OCI-M2 (cell line): ENCODE data around the gene MAPT.

Experiments used
- DNase-seq: peaks from one replicate; lab custom pipeline; 2025; ENCODE audit not compliant: unreplicated experiment; lab: John Stamatoyannopoulos, UW

MAPT gene

DNA sequence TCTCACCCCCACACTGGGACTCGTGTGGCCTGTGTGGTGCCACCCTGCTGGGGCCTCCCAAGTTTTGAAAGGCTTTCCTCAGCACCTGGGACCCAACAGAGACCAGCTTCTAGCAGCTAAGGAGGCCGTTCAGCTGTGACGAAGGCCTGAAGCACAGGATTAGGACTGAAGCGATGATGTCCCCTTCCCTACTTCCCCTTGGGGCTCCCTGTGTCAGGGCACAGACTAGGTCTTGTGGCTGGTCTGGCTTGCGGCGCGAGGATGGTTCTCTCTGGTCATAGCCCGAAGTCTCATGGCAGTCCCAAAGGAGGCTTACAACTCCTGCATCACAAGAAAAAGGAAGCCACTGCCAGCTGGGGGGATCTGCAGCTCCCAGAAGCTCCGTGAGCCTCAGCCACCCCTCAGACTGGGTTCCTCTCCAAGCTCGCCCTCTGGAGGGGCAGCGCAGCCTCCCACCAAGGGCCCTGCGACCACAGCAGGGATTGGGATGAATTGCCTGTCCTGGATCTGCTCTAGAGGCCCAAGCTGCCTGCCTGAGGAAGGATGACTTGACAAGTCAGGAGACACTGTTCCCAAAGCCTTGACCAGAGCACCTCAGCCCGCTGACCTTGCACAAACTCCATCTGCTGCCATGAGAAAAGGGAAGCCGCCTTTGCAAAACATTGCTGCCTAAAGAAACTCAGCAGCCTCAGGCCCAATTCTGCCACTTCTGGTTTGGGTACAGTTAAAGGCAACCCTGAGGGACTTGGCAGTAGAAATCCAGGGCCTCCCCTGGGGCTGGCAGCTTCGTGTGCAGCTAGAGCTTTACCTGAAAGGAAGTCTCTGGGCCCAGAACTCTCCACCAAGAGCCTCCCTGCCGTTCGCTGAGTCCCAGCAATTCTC, 132.1 kb downstream of the MAPT start:
- no peak for DNase-seq

DNA sequence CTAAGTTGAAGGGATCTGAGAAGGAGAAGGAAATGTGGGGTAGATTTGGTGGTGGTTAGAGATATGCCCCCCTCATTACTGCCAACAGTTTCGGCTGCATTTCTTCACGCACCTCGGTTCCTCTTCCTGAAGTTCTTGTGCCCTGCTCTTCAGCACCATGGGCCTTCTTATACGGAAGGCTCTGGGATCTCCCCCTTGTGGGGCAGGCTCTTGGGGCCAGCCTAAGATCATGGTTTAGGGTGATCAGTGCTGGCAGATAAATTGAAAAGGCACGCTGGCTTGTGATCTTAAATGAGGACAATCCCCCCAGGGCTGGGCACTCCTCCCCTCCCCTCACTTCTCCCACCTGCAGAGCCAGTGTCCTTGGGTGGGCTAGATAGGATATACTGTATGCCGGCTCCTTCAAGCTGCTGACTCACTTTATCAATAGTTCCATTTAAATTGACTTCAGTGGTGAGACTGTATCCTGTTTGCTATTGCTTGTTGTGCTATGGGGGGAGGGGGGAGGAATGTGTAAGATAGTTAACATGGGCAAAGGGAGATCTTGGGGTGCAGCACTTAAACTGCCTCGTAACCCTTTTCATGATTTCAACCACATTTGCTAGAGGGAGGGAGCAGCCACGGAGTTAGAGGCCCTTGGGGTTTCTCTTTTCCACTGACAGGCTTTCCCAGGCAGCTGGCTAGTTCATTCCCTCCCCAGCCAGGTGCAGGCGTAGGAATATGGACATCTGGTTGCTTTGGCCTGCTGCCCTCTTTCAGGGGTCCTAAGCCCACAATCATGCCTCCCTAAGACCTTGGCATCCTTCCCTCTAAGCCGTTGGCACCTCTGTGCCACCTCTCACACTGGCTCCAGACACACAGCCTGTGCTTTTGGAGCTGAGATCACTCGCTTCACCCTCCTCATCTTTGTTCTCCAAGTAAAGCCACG, 133.0 kb downstream of the MAPT start:
- no peak for DNase-seq

DNA sequence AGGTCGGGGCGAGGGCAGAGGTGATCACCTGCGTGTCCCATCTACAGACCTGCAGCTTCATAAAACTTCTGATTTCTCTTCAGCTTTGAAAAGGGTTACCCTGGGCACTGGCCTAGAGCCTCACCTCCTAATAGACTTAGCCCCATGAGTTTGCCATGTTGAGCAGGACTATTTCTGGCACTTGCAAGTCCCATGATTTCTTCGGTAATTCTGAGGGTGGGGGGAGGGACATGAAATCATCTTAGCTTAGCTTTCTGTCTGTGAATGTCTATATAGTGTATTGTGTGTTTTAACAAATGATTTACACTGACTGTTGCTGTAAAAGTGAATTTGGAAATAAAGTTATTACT, 133.6 kb downstream of the MAPT start:
- DNase-seq: no peak

DNA sequence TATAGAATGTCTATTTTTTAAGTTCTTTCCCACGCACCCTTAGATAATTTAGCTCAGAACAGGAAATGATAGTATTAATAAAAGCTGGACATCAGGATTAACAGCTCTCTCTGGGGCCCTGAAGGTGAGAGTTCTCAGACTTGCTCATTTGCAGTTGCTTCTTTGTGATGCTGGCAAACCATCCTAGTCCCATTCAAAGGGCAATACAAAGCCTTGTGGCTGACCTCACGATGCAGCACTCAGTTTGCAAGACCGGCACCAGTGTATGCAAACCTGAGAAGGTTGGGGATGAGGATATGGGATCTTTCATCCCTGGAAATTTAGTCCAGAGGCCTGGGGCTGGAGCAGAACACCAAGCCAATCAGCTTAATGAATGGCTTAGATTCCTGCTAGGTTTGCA, 134.0 kb downstream of the MAPT start:
- DNase-seq: no peak

DNA sequence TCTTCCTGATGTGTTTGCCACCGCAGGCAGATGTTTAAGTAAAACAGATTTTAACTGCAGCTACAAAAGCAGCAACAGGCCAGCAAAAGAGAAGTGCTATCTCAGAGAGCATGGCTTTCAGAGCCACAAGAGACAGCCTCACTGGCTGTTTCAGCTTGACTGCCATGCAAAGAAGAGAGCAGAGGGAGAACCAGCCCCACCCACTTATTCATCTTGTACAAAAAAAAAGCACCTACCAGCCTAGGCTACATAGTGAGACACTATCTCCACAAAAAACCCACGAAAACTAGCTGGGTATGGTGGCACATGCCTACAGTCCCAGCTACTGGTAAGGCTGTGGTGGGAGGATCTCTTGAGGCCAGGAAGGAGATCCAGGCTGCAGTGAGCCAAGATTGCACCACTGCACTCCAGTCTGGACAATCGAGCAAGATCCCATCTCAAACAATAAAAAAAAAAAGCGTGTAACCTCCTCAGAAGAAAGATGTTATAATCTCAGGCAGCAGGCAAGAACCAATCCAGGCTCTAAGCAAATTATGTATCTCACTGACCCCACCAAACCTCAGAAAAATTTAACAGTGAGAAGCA, 134.7 kb downstream of the MAPT start:
- DNase-seq: no peak

DNA sequence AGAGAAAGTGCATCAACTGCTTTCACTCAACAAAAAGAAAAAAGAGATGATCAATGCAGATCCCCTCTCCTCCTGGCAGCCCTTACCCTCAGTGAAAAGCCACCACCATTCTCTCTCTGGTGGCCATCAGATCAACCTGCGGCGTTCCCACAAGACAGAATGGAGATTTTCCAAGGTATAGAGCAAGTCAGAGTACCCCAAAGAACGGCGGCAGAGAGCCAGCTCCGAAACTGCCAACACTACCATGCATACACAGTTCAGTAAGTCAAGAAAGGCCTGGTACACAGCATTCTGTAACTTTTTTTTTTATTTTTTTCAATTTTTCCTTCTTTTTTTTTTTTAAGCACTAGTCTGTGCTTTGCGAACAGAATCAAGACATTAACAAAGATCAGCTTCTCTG, 135.3 kb downstream of the MAPT start:
- no peak for DNase-seq

DNA sequence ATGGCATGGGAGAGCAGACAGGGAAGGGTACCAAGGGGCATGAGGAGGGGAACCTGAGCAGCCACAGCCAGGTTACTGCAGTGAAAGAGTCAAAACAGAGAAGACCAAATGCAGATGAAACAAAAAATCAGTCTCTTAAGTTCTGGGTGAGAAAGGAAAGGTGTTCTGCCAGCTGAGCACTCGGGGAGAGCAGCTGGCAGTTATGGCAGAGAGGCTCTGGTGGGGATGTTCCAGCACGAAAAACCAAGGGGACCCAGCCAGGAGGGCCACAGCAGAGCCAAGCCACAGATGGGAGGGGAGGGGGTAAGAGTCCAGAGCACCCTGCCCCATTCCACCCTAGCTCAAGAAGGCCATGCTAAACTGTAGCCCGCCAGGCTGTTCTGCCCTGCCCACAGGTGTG, 136.4 kb downstream of the MAPT start:
- DNase-seq: no peak

DNA sequence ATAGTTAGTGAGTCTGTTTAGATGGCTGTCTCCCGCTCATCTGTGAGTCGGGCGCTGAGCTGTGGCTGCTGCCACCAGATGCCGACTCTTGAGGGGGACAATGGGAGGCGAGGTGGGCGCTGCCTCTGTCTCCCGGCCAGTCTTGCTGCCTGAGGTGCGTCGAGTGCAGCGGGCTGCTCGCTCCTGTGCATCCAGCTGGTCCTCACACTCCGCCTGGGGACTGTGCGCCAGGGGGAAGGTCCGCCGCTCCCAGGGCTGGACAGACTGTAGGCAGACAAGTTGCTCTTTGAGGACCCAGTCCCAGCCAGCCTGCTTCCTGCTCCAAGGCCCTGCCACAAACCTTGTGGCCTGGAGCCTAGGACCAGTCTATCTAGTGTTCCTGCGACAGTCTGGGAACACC, 137.1 kb downstream of the MAPT start:
- no peak for DNase-seq

DNA sequence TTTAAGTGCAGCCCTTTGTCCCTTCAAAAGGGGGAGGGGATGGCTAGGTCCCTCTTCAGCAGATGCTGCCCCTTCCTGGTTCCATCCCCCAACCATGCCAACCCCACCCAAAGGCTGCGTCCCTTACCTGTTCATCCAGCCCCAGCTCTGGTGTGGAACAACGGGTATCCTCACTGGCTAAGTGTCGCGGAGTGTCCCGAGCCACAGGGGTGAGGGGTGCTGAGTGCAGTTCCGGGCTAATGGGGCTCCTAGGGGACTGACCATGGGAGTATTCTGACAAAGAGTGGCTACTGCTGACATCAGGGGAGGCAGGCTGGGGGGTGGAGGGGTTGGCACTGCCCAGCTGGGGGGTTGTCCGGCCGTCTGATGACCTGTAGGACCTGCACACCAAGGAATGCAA, 137.6 kb downstream of the MAPT start:
- no peak for DNase-seq

DNA sequence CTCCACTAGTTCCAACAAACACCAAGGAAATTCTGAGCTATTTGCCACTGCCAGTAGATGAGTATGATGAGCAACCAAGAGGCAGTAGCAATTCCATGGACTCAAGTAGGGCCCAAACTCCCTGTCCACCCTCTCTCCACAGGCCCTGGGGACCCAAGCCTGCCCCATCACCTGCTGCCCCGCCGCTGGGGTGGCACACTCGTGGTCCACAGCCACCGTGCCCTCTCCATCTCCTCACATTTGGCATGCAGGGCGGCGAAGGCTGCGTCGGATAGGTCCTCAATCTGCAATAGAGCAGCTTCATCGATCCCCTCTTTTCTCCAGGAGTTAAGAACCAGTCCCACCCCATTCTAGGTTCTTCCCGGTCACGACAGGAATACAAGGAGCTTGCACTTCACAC, 138.6 kb downstream of the MAPT start:
- no peak for DNase-seq

DNA sequence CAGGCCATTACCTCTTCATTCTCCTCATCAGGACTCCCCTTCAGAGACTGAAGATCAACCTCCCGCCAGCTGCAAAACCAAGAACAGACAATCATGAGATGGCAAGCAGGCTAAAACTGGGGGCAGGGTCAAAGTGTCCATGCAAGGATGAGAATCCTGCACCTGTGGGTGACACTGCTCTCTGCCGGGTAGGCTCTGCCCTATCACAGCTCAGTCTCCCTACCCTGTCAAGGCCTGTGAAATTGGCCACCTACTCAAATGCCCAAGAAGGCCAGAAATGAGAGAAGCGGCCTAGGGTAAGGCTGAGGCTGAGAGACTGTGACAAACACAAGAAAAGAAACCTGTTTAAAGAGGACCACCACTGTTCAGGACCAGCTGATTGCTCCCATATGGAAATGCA, 139.0 kb downstream of the MAPT start:
- DNase-seq: no peak

DNA sequence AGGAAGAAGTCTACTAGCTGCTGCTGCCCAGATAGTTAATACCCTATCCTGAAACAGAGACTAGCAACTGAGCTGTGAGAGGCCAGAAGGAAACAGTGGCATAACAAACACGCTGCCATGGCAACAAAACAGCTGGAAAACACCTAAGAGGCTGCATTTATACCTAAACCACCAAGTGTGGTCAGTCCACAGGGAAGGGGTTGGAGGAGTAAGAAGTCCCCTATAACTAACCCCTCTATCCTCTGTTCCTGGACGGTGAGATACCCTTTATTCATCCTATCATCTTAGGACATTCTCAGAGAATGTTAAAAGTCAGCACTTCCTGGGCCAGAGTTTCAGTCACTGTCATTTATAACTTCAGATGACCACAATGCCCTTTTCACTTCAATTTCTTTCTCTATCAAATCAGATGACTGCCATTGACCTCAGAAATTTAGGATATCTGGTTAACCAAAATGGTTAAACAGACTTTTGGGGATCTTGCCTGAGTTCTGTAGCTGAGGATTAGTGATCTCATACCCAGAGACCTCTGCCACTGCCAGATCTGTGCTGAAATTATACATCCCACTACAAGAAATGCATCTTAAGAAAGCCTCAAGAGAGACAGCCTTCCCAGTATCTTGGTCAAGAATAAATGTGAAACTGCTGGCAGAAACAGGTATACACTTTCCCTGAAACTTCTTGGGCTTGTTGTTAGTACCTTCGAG, 140.9 kb downstream of the MAPT start:
- no peak for DNase-seq

DNA sequence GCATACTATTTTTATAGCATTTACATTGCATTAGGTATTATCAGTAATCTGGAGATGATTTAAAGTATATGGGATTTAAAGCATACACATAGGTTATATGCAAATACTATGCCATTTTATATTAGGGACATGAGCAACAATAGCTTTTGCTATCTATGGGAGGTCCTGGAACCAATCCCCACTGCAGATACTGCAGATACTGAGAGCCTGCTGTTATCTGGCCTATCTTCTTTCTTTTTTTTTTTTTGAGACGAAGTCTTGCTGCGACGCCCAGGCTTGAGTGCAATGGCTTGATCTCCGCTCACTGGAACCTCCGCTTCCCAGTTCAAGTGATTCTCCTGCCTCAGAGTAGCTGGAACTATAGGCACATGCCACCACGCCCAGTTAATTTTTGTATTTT, 142.1 kb downstream of the MAPT start:
- no peak for DNase-seq

DNA sequence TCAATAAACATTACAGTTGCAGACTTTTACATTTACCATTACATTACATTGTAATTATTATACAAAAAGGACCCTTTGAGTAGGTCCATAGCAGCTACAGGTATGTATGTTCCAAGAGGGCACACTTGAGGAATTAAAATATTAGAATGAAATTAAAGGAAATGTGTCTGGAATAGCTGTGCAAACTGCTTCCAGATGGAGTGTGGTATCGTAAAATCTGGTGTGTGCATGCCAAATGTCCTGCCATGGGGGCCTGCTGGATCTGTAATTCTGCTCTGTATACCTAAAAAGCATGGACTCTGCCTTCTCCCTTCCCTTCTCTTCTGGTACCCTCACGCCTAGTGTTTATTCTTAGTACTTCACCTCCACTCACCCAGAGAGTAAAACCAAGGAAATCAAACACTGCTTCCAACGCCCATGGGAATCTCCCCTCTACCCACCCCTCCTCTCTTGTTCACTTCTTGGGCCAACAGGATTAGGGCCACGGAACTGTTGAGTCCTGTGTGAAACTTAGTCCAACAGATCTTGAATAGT, 143.4 kb downstream of the MAPT start:
- DNase-seq: no peak

DNA sequence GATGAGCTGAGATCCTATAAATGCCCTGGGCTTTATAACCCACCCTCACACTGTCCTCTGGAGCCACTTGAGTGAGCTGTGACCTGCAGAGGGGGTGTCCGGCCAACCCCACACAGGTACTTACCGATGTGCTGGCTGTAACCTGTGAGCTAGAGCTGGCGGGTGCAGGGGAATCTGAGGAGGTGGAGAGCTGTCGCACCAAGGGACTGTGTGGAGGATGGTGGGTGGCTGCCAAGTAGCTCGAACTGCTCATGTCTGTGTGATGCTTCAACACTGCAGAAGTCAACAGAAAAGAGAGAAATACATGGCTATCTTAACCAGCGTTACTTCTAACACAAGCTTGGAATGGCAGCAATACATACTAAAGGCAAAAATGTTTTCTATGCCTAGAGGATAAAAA, 144.1 kb downstream of the MAPT start:
- no peak for DNase-seq

DNA sequence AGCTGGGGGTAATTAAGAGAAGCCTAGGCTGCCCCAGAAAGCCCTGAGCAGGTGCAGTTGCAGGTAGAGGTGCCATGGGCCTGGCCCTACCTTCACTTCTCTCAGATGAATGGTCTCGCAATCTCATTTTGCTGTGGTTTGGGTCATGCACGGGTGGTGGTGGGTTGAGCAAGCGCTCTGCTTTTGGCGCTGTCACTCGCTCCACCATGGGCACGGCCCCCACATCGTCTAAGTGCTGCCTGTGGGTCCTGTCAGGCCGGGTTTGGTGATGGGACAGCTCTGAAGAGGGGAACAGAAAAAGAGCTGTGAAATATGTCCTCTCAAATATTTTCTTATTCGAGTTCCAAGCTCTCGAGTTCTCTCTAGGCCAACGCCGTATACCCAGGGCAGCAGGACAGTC, 144.6 kb downstream of the MAPT start:
- no peak for DNase-seq

DNA sequence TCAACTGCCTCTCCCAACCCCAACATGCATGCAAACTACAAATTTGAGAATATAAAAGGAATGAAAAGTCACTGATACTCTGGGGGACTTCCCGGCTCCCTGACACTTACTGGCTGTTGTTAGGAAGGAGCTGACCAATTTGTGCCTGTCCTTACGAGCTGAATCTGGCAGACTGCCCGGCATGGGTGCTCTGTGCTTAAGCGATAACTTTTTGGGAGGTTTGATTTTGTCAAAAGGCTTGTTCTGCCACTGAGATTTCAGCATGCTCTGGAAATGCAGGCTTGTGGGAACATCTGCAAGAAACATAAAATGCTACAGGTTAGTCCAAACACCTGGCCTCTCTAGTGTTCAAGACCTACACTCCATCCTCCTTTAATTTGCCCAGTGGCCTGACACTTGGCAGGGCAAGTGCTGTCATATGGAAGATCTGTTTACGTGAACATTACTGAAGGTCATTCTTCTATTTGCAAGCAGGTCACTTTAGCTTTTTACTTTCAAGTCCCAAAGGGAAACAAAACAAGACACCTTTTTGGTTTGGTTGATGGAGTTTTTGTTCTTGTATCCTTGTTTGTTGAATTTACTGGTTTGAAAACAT, 145.3 kb downstream of the MAPT start:
- no peak for DNase-seq

DNA sequence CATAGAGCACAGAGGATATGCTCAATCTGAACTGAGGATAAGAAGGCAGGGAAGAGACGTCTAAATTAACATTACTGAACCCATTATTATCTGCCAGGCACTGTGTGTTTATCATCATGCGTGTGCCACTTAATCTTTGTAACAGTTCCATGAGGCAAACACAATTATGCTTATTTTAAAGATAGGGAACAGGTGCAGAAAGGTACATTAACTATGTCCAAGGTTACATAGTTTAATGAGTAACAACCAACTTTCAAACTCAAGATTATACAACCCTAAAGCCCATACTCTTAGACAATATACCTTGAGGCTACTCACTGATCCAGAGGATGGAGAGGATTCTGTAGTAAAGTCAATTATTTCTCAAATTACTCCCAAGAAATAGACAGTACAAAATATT, 147.9 kb downstream of the MAPT start:
- DNase-seq: no peak

DNA sequence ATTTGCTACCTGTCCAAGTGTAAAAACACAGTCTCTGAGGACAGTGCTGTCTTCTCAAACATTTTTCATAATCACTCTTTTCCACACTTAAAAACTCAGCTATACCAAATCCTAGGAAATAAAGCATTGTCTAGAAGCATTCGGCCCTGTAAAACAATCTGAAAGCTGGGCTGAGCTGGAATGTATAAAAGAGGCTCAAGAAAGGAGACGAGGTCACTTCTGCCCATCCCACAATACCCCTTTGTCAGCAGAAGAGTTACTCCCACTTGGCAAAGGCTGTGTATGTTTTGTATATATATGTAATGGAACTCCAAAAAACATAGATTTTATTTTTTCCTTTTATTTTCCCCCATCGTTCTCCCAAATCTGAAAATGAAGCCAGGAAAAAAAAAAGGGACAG, 148.6 kb downstream of the MAPT start:
- DNase-seq: no peak

DNA sequence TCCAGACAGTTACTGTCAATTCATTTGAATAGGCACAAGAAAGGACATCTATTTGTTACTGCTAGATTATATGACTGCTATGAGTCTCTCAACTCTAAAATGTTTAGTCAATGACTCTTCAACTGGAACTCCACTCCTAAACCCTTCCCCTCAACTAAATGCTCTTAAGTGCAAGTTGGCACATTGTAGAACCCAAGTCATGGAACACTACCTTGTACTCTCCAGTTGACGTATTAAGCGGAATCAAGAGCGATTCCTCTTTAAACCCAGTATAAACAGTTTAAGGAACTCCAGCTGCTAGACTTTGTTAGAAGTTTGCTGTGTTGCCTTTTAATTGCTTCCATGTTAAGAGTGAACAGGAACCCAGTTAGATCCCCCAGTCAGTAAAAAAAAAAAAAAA, 149.3 kb downstream of the MAPT start:
- DNase-seq: no peak
